NCI-H2227 treated with DMSO at 0.1 percent for 48 hours (cell line): Measurements from ENCODE around the gene RTEL1.
"Not testable (repeated sequence)": the region's sequence is repeated elsewhere in the genome, so short reads cannot be mapped to it uniquely, and the experiment has no call there.

Source experiments
- DNase-seq: peaks from one replicate; lab custom pipeline; 2025; lab: John Stamatoyannopoulos, UW

The RTEL1 gene

DNA sequence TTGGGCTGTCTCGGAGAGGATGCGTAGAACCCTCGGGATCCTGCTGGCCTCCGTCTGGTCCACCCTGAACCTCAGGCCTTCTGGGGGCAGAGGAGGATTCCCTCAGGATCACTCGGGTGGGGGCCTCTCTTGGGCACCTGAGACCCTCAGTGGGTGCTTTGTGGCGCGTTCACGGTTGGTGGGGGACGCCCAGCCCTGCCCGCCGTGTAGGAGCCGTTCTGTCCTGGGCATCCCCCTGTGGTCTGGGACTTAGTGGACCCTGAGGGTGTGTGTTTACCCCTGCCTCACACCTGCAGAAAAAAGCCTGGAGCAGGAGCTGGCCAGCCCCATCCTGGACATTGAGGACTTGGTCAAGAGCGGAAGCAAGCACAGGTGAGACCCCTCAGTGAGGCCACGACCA, 7.6 kb downstream of the RTEL1 start:
- no peak for DNase-seq

DNA sequence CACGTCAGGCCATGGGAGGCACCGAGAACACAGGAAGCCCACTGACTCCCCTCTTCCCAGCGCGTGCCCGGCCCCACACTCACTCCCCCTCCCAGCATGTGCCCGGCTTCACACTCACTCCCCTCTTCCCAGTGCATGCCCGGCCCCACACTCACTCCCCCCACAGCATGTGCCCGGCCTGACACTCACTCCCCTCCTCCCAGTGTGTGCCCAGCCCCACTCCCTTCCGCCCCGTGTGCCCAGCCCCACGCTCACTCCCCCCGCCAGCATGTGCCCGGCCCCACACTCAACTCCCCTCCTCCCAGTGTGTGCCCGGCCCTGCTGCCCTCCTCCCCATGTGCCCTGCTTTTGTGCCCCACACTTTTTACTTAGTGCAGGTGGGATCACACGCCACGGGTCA, 9.7 kb downstream of the RTEL1 start:
- no peak for DNase-seq

DNA sequence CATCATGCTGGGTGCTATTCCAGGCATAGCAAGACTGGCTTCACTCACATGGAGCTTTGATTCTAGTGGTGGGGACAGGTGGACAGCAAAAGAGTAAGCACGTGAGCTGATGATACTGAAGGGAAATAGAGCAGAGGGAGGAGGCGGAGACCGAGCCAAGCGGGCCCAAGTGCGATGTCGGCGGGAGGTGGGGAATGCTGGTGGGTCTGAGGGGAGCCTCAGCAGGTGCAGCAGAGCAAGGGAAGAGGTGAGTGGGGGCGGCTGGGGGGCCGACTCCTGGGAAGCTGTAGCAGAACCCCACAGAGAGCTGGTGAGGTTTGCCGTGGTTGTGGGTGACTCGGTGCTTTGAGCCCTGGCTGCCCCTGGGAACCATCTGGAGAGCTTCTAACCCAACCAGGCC, 10.2 kb downstream of the RTEL1 start:
- DNase-seq = no peak

DNA sequence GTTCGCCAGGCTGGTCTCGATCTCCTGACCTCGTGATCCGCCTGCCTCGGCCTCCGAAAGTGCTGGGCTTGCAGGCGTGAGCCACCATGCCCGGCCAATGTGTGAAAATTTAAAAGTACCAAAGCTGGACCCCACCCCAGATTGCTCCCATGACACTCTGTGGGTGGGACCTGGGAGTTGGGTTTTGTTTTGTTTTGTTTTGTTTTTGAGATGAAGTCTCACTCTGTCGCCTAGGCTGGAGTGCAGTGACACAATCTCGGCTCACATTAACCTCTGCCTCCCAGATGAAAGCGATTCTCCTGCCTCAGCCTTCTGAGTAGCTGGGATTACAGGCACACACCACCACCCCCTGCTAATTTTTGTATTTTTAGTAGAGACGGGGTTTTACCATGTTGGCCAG, 13.6 kb downstream of the RTEL1 start:
- DNase-seq = not testable (repeated sequence)

DNA sequence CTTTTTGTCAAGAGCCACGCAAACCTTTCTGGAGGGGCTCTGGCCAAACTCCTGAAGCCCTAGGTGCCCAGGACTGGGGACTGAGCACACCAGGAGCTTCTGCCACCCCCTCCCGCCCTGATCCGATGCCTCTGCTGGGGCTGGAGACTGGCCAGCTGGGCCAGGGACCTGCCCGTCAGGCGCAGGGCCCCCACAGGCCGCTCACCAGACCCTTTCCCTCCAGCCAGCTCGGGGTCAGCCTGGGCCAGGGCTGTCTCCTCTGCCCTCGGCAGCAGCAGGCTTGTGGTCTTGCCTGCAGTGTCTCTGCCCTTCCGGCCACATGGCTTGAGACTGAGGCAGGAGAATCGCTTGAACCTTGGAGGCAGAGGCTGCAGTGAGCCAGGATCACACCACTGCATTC, 14.6 kb downstream of the RTEL1 start:
- no peak for DNase-seq

DNA sequence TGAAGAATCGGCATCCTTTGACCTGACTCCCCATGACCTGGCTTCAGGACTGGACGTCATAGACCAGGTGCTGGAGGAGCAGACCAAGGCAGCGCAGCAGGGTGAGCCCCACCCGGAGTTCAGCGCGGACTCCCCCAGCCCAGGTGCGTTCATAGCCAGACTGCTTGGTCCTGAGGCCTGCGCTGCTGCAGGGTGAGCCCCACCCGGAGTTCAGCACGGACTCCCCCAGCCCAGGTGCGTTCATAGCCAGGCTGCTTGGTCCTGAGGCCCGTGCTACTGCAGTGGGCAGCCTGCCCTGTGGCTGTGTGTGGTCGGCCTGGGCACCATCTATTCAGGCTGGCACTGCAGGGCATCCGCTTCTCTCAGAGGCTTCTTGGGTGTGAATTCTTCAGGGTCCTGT, 15.8 kb downstream of the RTEL1 start:
- no peak for DNase-seq

DNA sequence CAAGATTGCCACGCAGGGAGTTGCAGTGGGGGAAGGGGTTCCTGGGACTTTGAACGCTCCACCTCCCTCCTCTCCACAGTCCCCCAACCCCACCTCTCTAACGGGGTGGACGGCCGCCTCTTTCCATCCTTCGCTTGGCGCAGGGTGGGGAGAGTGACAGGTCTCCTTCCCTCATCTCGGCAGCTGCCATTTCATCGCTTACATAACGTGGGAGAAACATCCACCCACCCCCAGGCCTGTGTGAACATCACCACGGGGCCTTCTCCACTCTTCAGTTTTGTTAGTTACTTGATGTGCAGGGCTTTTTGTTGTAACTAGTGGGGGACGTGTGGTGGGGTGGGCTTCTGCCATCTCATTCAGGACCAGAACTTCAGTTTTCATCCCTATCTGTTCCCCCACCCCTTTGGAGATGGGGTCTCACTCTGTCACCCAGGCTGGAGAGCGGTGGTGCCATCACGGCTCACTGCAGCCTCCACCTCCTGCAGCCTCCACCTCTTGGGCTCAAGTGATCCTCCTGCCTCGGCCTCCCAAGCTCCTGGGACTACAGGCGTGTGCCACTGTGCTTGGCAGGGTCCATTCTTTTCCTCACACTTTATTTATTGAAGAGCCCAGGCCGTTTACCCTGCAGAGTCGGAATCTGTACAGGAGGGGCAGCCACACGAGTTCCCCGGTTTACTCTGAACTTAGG, 17.7 kb downstream of the RTEL1 start:
- no peak for DNase-seq

DNA sequence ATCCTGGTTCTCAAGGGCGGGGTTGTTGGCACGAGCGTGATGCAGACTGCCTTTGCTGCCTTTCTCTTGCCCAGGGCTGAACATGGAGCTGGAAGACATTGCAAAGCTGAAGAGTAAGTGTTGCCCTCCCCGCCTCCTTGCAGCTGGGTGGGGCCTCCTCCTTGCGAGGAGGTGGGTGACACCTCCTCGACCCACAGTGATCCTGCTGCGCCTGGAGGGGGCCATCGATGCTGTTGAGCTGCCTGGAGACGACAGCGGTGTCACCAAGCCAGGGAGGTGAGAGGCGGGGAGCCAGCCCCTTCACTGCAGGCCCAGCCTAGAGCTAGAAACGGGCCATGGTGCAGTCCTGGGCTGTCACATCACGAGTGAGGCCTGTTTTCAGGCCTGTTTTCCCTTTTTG, 20.0 kb downstream of the RTEL1 start:
- DNase-seq = no peak

DNA sequence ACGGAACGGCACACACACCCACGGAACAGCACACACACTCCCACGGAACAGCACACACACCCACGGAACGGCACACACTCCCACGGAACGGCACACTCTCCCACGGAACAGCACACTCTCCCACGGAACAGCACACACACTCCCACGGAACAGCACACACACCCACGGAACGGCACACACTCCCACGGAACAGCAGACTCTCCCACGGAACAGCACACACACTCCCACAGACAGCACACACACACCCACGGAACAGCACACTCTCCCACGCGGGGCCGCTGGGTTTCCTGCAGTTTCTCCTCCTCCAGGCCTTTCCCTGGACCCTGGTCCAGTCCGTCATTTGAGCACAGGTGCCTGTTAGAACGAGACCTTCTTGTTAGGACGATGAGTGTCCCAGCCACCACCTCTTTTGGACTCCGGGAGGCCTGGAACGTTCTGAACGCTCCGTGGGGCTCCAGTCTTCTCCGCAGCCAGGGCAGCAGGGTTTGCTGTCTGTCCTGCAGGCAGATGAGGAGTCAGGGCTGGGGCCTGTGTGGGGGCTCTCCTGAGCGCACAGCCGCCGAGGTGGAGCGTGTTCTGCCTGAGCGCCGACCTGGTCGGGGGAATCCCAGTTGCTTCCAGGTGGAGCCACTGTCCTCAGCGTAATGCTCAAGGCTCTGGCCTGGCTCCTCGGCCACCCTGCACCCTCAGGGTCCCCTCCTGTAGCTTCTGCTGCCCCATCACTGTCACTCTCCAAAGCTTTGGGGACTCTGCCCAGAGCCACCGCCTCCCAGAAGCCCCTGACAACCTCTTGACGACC, 20.8 kb downstream of the RTEL1 start:
- DNase-seq = no peak

DNA sequence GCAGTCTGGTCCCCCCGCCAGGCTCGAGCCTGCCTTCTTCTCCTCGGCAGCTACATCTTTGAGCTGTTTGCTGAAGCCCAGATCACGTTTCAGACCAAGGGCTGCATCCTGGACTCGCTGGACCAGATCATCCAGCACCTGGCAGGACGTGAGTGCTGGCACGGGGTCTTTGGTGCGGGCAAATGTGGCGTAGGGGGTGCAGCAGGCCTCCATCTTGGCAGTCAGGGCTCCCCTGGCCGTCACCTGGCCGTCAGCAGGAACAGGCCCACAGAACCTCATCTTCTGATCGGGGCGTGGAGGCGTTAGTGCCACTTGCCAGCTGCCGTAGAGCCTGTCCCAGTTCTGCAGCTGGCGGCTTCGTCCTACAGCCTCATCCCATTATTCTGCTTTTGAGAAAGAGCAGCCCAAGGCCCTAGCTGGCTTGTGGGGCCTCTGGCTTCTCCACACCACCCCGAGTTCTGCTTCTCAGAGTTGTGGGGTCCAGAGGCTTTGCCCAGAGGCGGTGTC, 21.7 kb downstream of the RTEL1 start:
- DNase-seq = no peak

DNA sequence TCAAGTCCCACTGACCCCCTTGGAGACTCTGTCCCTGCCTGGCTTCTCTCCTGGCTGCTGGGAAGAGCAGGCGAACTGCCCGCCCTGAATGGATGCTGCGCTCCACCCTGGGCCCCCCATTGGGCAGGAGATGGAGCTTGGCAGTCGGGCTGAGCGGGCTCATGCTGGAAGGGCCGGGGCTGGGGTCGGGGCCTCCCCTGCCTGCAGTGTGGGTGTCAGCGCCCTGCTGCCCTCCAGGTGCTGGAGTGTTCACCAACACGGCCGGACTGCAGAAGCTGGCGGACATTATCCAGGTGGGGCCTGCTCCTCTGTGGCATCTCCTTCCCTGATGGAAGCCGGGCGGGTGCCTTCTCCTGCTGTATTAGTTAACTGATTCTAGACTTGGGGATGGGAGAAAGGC, 22.3 kb downstream of the RTEL1 start:
- no peak for DNase-seq

DNA sequence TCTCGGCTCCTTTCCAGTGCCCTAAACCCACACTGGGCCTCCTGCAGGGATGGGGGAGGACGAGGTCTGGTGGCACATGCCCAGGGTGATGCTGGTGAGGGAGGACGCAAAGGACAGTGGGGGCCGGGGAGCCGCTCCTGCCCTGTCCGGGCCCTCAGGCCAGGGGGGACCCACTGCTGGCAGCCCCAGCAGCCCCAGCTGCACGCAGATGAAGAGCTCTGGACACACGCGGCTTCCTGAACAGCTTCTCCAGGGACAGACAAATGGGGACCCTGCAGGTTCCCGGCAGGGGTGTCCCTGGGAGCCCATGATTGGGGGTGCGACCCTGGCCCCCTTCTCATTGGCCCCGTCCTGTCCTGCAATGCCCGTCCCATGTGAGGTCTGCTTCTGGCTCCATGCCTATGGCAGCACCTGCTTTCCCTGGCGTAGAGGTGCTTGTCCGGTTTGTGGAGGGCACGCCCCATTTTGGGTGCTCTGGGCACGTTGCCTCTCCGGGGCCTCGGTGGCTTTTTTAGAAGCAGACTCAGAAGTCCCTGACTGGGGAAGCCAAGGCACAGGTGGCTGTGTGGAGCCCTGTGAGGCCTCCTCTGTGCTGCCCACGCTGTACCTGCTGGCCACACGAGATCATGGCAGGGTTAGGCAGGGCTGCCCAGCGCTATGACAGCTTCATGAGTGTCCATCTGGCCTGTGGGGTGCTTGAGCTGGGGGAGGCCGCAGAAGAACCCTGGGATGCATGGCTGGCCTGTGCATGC, 22.9 kb downstream of the RTEL1 start:
- no peak for DNase-seq

DNA sequence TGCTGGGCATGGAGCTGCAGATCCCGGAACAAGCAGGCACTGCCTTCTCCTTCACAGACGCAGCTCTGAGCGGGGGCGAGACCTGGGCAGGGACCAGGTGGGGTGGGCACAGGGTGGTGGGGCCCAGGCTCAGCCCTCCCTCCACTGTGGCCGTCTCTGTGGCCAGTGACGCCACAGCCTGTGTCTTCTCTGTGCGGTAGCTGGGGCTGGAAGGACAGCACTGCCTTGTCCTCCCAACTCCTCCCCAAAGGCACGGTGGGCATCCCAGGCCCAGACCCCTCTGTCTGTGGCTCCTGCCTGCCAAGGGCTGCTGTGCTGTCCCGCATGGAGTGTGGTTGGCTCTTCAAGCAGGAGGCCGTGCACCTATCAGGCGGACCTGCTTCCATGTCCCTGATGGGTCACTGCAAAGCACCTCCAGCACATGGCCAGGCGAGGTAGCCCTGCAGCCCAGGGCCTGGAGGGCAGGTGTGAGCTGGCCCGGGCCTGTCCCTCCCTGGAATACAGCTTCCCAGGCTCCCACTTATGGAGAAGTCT, 23.6 kb downstream of the RTEL1 start:
- DNase-seq = no peak

DNA sequence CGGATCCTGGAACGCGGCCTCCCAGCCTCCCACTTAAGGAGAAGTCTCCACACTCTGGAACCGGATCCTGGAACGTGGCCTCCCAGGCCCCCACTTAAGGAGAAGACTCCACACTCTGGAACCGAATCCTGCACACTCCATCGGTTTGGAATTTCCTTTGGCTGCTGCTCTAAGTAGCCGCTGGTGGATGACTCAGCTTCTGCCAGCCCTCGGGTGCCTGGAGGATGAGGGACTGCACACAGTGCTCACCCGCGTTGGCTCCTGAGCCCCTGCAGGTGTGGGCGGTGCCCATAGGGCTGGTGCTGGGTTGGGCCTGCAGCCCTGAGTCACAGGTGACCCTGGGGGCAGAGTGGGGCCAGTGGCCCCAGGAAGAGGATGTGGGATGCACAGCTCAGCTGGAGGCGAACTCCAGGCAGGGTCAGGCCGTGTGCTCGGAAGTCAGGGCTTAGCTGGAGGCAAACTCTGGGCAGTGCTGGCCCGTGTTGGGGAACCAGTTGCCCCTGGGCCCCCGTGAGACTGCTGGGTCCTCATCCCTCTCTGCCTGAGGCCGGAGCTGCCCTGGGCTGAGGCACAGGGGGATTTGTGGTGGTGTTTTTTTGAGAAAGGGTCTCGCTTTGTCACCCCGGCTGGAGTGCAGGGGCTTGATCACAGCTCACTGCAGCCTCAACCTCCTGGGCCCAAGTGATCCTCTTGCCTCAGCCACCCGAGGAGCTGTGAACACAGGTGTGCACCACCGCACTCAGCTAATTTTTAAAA, 24.4 kb downstream of the RTEL1 start:
- no peak for DNase-seq

DNA sequence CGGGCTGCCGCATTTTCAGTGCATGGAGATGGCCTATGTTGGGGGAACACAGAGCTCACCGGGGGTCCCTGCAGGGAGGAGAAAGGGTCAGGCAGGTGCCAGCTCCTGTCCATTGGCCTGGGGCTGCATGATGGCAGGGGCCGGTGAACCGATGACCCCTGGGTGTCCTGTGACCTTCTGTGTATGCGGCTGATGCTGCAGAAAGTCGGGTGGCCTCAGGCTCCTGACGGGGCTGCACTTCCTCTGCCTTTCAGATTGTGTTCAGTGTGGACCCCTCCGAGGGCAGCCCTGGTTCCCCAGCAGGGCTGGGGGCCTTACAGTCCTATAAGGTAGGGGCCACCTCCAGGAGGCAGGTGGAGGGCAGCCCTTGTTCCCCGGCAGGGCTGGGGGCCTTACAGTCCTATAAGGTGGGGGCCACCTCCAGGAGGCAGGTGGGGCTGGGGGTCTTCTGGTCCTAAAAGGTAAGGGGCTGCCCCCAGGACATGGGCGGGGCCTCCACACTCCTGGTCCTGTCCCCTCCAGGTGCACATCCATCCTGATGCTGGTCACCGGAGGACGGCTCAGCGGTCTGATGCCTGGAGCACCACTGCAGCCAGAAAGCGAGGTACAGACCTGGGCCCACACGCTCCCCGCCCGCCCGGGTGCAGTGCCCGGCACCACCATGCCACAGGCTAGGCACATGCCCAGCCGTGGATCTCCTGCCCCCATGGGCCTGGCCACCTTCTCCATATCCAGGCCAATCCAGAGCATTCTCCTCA, 27.3 kb downstream of the RTEL1 start:
- DNase-seq = no peak

DNA sequence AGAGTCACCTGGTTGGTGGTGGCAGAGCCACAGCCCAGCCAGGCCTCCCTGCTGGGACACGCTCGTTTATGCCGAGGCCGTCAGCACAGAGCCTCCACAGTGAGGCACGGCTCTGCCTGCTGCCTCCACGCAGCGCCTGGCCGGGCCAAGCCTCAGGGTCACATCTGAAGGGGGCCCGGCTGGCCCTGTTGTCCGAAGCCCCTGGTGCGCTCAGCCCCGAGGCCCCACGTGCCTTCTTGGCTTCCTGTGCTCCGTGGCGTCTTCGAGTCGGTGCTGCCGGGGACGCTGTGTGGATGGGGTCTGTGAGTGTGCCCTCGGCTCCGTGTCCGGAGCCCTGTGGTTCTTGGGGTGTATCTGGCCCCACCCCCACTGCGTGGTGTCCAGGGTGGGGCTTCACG, 28.0 kb downstream of the RTEL1 start:
- DNase-seq = no peak

DNA sequence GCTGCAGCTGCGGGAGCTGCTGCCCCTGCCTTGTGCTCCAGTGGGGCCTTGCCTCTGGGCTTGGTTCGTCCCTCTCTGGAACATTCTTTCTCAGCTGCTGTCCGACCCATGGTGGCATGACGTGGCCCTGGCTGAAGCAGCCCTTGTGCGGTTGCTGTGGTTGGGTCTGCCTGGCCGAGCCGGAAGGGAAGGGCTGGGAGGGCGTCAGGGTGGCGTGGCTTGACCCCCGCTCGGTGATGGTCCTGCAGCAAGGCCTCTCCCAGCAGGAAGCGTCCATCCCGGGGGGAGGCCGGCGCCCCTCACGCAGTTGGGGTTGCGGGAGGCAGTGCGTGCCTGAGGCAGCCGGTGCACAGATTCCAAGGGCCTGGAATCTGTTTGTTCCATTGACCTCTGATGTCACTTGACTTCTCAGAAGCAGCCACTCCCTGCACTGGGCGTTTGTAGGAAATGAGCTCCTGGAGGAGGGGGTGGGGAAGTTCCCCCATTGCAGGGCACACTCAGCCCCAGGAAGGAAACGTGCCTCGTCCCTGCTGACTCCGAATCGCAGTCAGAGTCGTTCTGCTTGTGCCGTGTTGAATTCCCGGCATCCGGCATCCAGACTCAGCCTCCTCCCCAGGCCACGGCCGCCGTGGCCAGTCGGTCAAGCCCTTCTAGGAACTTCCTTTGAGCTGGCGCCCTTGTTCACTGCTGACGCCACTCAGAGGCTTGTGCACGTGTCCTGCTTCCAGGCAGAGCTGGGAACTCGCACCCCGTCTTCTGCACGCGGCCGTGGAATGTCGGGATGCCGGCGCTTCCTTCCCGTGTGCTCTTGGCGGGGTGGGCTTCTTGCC, 28.6 kb downstream of the RTEL1 start:
- no peak for DNase-seq

DNA sequence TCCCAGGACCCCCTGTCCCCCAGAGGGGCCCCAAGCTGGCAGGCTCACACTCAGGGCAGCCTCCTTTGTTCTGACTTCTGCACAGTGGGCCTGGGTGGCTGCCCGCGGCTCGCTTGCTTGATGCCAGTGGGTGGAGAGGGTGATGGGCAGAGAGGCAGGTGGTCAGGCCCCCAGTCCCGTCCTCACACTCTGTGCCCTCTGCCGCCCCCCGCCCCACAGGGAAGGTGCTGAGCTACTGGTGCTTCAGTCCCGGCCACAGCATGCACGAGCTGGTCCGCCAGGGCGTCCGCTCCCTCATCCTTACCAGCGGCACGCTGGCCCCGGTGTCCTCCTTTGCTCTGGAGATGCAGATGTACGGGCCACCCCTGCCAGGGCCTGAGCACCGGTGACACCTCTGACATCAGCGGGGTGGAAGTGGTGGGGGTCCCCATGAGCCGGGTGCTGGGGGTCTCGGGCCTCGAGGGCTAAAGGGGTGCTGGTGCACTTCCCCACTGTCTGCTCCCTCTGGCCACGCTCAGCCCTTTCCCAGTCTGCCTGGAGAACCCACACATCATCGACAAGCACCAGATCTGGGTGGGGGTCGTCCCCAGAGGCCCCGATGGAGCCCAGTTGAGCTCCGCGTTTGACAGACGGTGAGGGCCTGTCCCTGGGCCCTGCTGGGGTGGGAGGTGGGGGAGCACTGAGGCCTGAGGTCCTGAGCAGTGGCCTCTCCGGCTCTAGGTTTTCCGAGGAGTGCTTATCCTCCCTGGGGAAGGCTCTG, 29.5 kb downstream of the RTEL1 start:
- DNase-seq = no peak
